OCI-LY7 (cell line): Measurements from ENCODE around the gene LRRTM3.

Experiments used
- EZH2phosphoT487 ChIP-seq: fragments of 200-600 bp; sonication (generic); IDR thresholded peaks from 2 replicates; pipeline ENCODE4 v1.6.1; 2018; ENCODE audit warnings: low read depth, borderline replicate concordance, mild to moderate bottlenecking, mixed run types, antibody characterized with exemption, low read length, moderate library complexity, mixed read lengths
- TF ChIP-seq, protein P1 (sequence below): fragments of 200-600 bp; sonication (generic); conservative IDR thresholded peaks from 2 replicates; pipeline ENCODE4 v1.5.1; 2014; ENCODE audit warnings: mild to moderate bottlenecking, antibody characterized with exemption, low read length, moderate library complexity, mixed read lengths

DNA sequence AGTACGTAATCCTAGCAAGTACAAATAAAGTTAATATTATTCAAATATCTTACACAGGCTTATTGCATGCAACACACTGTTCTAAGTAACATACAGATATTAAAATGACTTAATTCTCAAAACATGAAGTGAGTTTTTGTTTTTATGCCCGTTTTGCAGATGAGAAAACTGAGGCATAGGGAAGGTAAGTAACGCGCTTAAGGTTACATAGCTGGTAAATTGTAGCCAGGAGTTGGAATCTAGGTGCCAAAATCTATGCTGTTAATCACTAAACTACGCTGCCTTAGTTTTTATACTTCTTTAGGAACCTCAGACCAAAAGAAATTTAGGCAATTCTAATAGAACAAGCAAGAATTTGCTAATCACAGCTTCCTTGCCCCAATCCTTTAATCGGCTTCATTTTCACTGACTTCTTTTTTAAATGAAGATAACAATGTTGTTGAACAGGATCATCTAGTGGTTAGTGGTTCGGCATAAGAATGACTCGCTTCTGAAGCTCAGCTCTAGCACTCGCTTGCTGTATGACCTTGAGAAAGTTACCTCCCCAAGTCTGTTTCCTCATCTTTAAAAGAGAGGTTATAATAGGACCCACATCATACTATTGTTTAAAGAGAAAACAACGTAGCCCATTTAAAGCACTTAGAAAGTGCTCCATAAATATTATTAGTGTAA, 1.0 kb upstream of the LRRTM3 start:
- TF ChIP-seq, protein P1, sequence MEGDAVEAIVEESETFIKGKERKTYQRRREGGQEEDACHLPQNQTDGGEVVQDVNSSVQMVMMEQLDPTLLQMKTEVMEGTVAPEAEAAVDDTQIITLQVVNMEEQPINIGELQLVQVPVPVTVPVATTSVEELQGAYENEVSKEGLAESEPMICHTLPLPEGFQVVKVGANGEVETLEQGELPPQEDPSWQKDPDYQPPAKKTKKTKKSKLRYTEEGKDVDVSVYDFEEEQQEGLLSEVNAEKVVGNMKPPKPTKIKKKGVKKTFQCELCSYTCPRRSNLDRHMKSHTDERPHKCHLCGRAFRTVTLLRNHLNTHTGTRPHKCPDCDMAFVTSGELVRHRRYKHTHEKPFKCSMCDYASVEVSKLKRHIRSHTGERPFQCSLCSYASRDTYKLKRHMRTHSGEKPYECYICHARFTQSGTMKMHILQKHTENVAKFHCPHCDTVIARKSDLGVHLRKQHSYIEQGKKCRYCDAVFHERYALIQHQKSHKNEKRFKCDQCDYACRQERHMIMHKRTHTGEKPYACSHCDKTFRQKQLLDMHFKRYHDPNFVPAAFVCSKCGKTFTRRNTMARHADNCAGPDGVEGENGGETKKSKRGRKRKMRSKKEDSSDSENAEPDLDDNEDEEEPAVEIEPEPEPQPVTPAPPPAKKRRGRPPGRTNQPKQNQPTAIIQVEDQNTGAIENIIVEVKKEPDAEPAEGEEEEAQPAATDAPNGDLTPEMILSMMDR: no peak
- no peak for TF ChIP-seq EZH2phosphoT487
